ENCODE measurements around the gene UBN2. TPM values are rescaled to one million over a fixed set of nuclear protein-coding genes. Genes with fewer than 3 reads are reported as not detected.

UBN2 gene
- polyA plus RNA-seq, 1 donor (not counting 4 experiments of a cell fraction or from before 2014, with no cell fraction given): 3.0 TPM

GRCh38 chr7:139340808-139341057, 109.7 kb downstream of the UBN2 start:
- peaks cover 14% of the 10 kb centered on the region for H3K79me2 ChIP-seq (ENCODE audit: control insufficient read depth, insufficient read depth, low read length)
- H3K4me3 ChIP-seq (ENCODE audit: control insufficient read depth in 2 of 3, extremely low read depth in 1 of 3, insufficient read depth in 2 of 3, low read depth in 1 of 3, low read length in 3 of 3): peak overlapping the region; percentile 74 to 97 (median 97)
- TF ChIP-seq EZH2 (IDR thresholded peaks at IDR 0.05; ENCODE audit: low read length) (no peak), CTCF (optimal IDR thresholded peaks at IDR 0.05 in 1 of 3, IDR thresholded peaks at IDR 0.05 in 1 of 3, conservative IDR thresholded peaks at IDR 0.05 in 1 of 3; ENCODE audit: extremely low read depth in 1 of 3, insufficient read depth in 2 of 3, low read length in 3 of 3) (no peak)
- peak overlapping the region; percentile 99 for H2AFZ ChIP-seq (ENCODE audit: control insufficient read depth, low read length)
- H3K4me1 ChIP-seq (ENCODE audit: control insufficient read depth, extremely low read depth, insufficient read depth, low read length): peaks cover 5% of the 10 kb centered on the region
- H3K9me3 ChIP-seq (ENCODE audit: control insufficient read depth, low read depth, low read length): no peaks in the 10 kb centered on the region
- H3K27ac ChIP-seq (ENCODE audit: control insufficient read depth, insufficient read depth, low read length): peak overlapping the region; percentile 90
- H3K9ac ChIP-seq (ENCODE audit: control insufficient read depth, extremely low read depth, insufficient read depth, low read length): peak overlapping the region; percentile 99
- no peaks in the 10 kb centered on the region for H3K9me1 ChIP-seq (ENCODE audit: control insufficient read depth, extremely low read depth, insufficient read depth, low read length)
- no peak for FAIRE-seq
- H3K27me3 ChIP-seq (ENCODE audit: control insufficient read depth, extremely low read depth, insufficient read depth, low read length): no peaks in the 10 kb centered on the region
- no peak for DNase-seq (ENCODE audit: low read depth, low spot score)
- peaks cover 0 to 4% of the 10 kb centered on the region in 2 experiments for H3K36me3 ChIP-seq (ENCODE audit: control insufficient read depth in 2 of 2, extremely low read depth in 1 of 2, insufficient read depth in 2 of 2, low read length in 2 of 2)
- H3K4me2 ChIP-seq (ENCODE audit: control insufficient read depth, extremely low read depth, insufficient read depth, low read depth, low read length): peak overlapping the region; percentile 100
- H4K20me1 ChIP-seq (ENCODE audit: control insufficient read depth, extremely low read depth, insufficient read depth, low read length): no peaks in the 10 kb centered on the region
- dilution Hi-C loops (cut with MboI; ENCODE audit: extremely low pct_ligation_motif_present, low sequenced_read_pairs): no loop called here

GRCh38 chr7:139341058-139341775, 110.2 kb downstream of the UBN2 start, which contains the start of gene FMC1:
TSS of gene FMC1 (plus strand) at chr7:139341337. CDS start at chr7:139341385, 48 bp downstream.
- Histone ChIP-seq H2AFZ (ENCODE audit: control insufficient read depth, low read length) (peak within 1 kb of the TSS; percentile 99), H4K20me1 (ENCODE audit: control insufficient read depth, extremely low read depth, insufficient read depth, low read length) (no peaks in the 10 kb centered on the region), H3K4me1 (ENCODE audit: control insufficient read depth, extremely low read depth, insufficient read depth, low read length) (peaks cover 5% of the 10 kb centered on the region), H3K9me1 (ENCODE audit: control insufficient read depth, extremely low read depth, insufficient read depth, low read length) (no peaks in the 10 kb centered on the region), H3K27me3 (ENCODE audit: control insufficient read depth, extremely low read depth, insufficient read depth, low read length) (no peaks in the 10 kb centered on the region), H3K9ac (ENCODE audit: control insufficient read depth, extremely low read depth, insufficient read depth, low read length) (peak within 1 kb of the TSS; percentile 99), H3K4me2 (ENCODE audit: control insufficient read depth, extremely low read depth, insufficient read depth, low read depth, low read length) (peak within 1 kb of the TSS; percentile 100), H3K9me3 (ENCODE audit: control insufficient read depth, low read depth, low read length) (no peaks in the 10 kb centered on the region), H3K27ac (ENCODE audit: control insufficient read depth, insufficient read depth, low read length) (peak within 1 kb of the TSS; percentile 90), H3K79me2 (ENCODE audit: control insufficient read depth, insufficient read depth, low read length) (peaks cover 14% of the 10 kb centered on the region), H3K36me3 (ENCODE audit: control insufficient read depth in 2 of 2, extremely low read depth in 1 of 2, insufficient read depth in 2 of 2, low read length in 2 of 2) (peaks cover 0 to 4% of the 10 kb centered on the region in 2 experiments), H3K4me3 (ENCODE audit: control insufficient read depth in 2 of 3, extremely low read depth in 1 of 3, insufficient read depth in 2 of 3, low read depth in 1 of 3, low read length in 3 of 3) (peak within 1 kb of the TSS; percentile 74 to 97 (median 97))
- TF ChIP-seq EZH2 (IDR thresholded peaks at IDR 0.05; ENCODE audit: low read length): no peak
- peak; percentile 23 to 54 (median 29) for TF ChIP-seq CTCF (optimal IDR thresholded peaks at IDR 0.05 in 1 of 3, IDR thresholded peaks at IDR 0.05 in 1 of 3, conservative IDR thresholded peaks at IDR 0.05 in 1 of 3; ENCODE audit: extremely low read depth in 1 of 3, insufficient read depth in 2 of 3, low read length in 3 of 3)
- dilution Hi-C loops (cut with MboI; ENCODE audit: extremely low pct_ligation_motif_present, low sequenced_read_pairs): no loop called here
- FAIRE-seq: peak; percentile 26
- DNase-seq (ENCODE audit: low read depth, low spot score): peak; percentile 60

Measured in keratinocyte (primary cell).